ENCODE measurements around the gene SRXN1.

Gene SRXN1

GRCh38 chr20:602111-602970 is 50.7 kb downstream of the SRXN1 start:
- DNase-seq, result no peak

- no peak for DNase-seq
These were observed 52.3 kb downstream of the SRXN1 start for GRCh38 chr20:600736-601135.

DNA sequence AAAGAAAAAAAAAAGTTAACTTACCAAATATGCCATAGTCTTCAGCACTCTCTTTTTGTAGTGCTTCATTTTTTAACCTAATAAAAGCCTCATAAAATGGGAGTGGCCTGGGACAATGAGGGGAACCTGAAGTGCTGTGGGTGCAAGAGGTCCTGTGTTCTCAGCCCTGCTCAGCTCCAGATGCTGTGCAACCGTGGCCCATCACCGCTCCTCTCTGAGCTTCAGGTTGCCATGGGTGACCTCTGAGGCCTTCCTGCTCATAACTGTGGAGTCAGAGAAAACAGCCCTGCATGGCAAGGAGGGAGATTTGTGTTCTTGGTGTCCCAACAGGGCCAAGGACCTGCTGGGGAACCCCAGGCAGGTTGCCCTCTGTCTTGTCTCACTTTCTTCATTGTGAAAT is 52.9 kb downstream of the SRXN1 start:
- no peak for DNase-seq

GRCh38 chr20:598133-598850 is 54.7 kb downstream of the SRXN1 start:
- DNase-seq, result no peak

- DNase-seq, result no peak
These were observed 55.4 kb downstream of the SRXN1 start for GRCh38 chr20:597560-597959.

Data from KG1 (cell line).